Measurements from ENCODE around the gene CLASP1. TPM values are rescaled to one million over a fixed set of nuclear protein-coding genes. Genes with fewer than 3 reads are reported as not detected.

CLASP1 gene
- total and polyA plus RNA-seq, 2 experiments from 2014 or later: 16.6 to 56.3 TPM

- Histone ChIP-seq H3K27me3 (ENCODE audit: insufficient read depth) (no peaks in the 10 kb centered on the region), H3F3A (replicated peaks; ENCODE audit: low read depth) (no peaks in the 10 kb centered on the region), H3K27ac (ENCODE audit: low read depth) (no peak overlapping the region), H3K9me2 (ENCODE audit: insufficient read depth) (no peaks in the 10 kb centered on the region), H3K4me2 (no peak overlapping the region), H3K79me2 (replicated peaks; ENCODE audit: insufficient read depth) (peaks cover 99% of the 10 kb centered on the region), H3K4me1 (ENCODE audit: insufficient read depth) (peaks cover 35% of the 10 kb centered on the region), H4K20me1 (replicated peaks; ENCODE audit: insufficient read depth) (peaks cover 20% of the 10 kb centered on the region), H3K36me3 (ENCODE audit: insufficient read depth) (no peaks in the 10 kb centered on the region), H3K4me3 (no peak overlapping the region), H2AFZ (no peak overlapping the region)
- no peak for DNase-seq (ENCODE audit: low spot score)
- H3K27me3 Mint-ChIP-seq (ENCODE audit: insufficient read depth, low read depth, poor library complexity): peaks cover 4% of the 10 kb centered on the region
- ATAC-seq: no peak
- H3K36me3 Mint-ChIP-seq (ENCODE audit: low read depth): peaks cover 4% of the 10 kb centered on the region; the same call in 1 of the 3 replicates
- H3K27ac Mint-ChIP-seq: peak overlapping the region; percentile 37; the same call in 1 of the 2 replicates
- peaks cover 6% of the 10 kb centered on the region for H3K9me3 Mint-ChIP-seq
- TF ChIP-seq ETS1 (IDR thresholded peaks at IDR 0.05): no peak
- H3K4me1 Mint-ChIP-seq: peaks cover 44% of the 10 kb centered on the region
- H3K4me3 Mint-ChIP-seq: no peak overlapping the region
Observed at GRCh38 chr2:121547646-121548045, 101.6 kb downstream of the CLASP1 start.

GRCh38 chr2:121545913-121546312, 103.3 kb downstream of the CLASP1 start:
- no peak overlapping the region for H2AFZ ChIP-seq
- H3K36me3 Mint-ChIP-seq (ENCODE audit: low read depth): peaks cover 4% of the 10 kb centered on the region; the same call in 1 of the 3 replicates
- H3K79me2 ChIP-seq (replicated peaks; ENCODE audit: insufficient read depth): peaks cover 97% of the 10 kb centered on the region
- H3K4me3 Mint-ChIP-seq: no peak overlapping the region
- DNase-seq (ENCODE audit: low spot score): no peak
- peaks cover 4% of the 10 kb centered on the region for H3K27me3 Mint-ChIP-seq (ENCODE audit: insufficient read depth, low read depth, poor library complexity)
- no peak overlapping the region for H3K27ac ChIP-seq (ENCODE audit: low read depth)
- TF ChIP-seq ZNF462 (CRISPR knock-in tag; IDR thresholded peaks at IDR 0.05) (no peak), EZH2phosphoT487 (IDR thresholded peaks at IDR 0.05; ENCODE audit: unreplicated experiment) (no peak), ZNF114 (CRISPR knock-in tag; IDR thresholded peaks at IDR 0.05) (no peak), JUNB (IDR thresholded peaks at IDR 0.05; ENCODE audit: unreplicated experiment) (no peak), NANOG (IDR thresholded peaks at IDR 0.05; ENCODE audit: borderline replicate concordance) (no peak), POLR2AphosphoS5 (IDR thresholded peaks at IDR 0.05; ENCODE audit: low read depth) (no peak), STAT1 (IDR thresholded peaks at IDR 0.05; ENCODE audit: unreplicated experiment) (no peak), ZNF331 (CRISPR knock-in tag; IDR thresholded peaks at IDR 0.05; ENCODE audit: low read depth) (no peak)
- no peak overlapping the region for H3K4me3 ChIP-seq
- peaks cover 26% of the 10 kb centered on the region for H4K20me1 ChIP-seq (replicated peaks; ENCODE audit: insufficient read depth)
- H3K9me2 ChIP-seq (ENCODE audit: insufficient read depth): no peaks in the 10 kb centered on the region
- peaks cover 6% of the 10 kb centered on the region for H3K9me3 Mint-ChIP-seq
- H3K36me3 ChIP-seq (ENCODE audit: insufficient read depth): no peaks in the 10 kb centered on the region
- no peak overlapping the region for H3K4me2 ChIP-seq
- ATAC-seq: no peak
- peaks cover 32% of the 10 kb centered on the region for H3K4me1 Mint-ChIP-seq
- H3K4me1 ChIP-seq (ENCODE audit: insufficient read depth): peaks cover 22% of the 10 kb centered on the region
- no peaks in the 10 kb centered on the region for H3F3A ChIP-seq (replicated peaks; ENCODE audit: low read depth)
- H3K27me3 ChIP-seq (ENCODE audit: insufficient read depth): no peaks in the 10 kb centered on the region
- no peak overlapping the region for H3K27ac Mint-ChIP-seq
